Astrocyte (in vitro differentiated cells and primary cell): ENCODE data around the gene ESYT1.

Source experiments
- CTCF ChIP-seq: IDR thresholded peaks from 2 replicates; pipeline ENCODE4 v1.5.1; 2011; ENCODE audit warnings: low read depth, mild to moderate bottlenecking, inconsistent platforms, low read length, moderate library complexity; ENCODE audit not compliant: insufficient read depth
- EZH2 ChIP-seq: IDR thresholded peaks from 2 replicates; pipeline ENCODE4 v1.6.1; 2012; ENCODE audit warnings: mild to moderate bottlenecking, low read length, inconsistent platforms; ENCODE audit not compliant: insufficient read depth

GRCh38 chr12:56129942-56130495 is 2.0 kb downstream of the ESYT1 start:
- TF ChIP-seq CTCF (no peak), EZH2 (no peak)
